Melanocyte of skin (primary cell): ENCODE data around the gene CIAO3. TPM values are rescaled to one million over a fixed set of nuclear protein-coding genes. Genes with fewer than 3 reads are reported as not detected.

Source experiments
- small RNA-seq, 2 donors: library from RNA; depleted of rRNA; stranded (forward); fragments of <200 nt; gene quantifications; one replicate each; pipeline ENCODE3, GENCODE V24; 2012
- total RNA-seq, 2 donors: library from RNA; depleted of rRNA; stranded (reverse); fragments of >200 nt; gene quantifications; 2 replicates each; pipeline ENCODE4 v1.2.3, GENCODE V29; 2012

The CIAO3 gene
- total RNA-seq, result 10 to 100 TPM; 33.4 to 40.0 TPM

GRCh38 chr16:740764-741505 lies at the start of gene CIAO3:
TSS of gene CIAO3 (minus strand) at chr16:740997. CDS start at chr16:740985, 12 bp downstream.

GRCh38 chr16:788399-789126 lies 47.8 kb upstream of the CIAO3 start, which contains the start of gene CHTF18:
TSS of gene CHTF18 (plus strand) at chr16:788620. CDS start at chr16:788685, 65 bp downstream.

DNA sequence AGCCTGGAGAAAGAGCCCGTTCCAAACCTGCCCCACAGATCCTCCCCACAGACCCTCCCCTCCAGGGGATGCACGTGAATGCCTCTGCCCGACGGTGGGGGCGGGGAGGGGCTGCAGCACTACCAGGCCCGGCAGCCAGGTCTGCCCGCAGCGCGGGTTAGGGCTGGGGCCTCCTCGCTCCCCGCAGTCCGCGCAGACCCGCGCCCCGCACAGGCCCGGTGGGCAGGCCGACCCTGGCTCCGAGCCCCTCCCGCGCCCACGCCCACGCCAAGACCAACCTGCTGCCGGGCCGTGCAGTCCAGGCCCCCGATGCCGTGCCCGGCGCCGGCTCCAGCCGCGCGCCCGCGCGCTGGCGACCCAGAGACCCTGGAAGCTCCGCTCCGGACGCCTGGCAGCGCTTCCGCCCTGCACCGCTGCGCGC lies 47.2 kb upstream of the CIAO3 start, which contains the start of gene RPUSD1:
Gene RPUSD1, minus strand, starts transcription at position 404 of the 421 bp plus-strand sequence. CDS start 644 bp downstream, outside the sequence.

DNA sequence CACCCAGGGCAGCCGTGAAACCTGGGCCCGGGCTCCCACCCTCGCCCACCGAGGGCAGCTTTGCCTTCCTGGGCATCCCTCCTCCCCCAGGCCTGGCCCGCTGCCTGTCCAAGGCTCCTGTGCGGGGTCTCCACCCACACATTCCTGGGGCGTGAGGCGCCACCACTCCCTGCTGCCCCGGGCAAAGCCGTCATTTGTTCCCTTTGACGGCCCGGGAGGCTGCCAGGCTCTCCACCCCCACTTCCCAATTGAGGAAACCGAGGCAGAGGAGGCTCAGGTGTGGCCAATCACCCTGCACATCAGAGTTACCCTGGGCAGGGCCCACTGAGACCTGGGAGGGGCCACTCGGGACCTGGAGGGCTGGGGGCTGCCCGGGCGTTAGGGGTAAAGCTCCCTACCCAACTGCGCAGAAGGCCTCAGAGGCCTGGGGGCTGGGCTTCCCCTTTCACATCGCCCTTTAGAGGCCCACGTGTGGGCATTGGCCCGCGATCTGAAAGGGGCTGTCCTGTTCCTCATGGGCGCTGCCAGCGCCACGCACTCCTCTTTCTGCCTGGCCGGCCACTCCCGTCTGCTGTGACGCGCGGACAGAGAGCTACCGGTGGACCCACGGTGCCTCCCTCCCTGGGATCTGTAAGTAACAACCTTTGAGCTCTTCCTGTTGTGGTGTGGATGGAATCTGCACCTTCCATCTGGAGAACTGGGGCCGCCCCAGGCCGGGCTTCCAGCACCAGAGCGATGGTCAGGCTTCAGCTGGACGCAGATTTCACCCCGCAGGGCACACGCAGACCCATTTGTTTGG lies 19.9 kb upstream of the CIAO3 start, which contains the start of gene MSLN:
Gene MSLN, plus strand, starts transcription at position 190 of the 799 bp plus-strand sequence. CDS start 1,947 bp downstream, outside the sequence.

DNA sequence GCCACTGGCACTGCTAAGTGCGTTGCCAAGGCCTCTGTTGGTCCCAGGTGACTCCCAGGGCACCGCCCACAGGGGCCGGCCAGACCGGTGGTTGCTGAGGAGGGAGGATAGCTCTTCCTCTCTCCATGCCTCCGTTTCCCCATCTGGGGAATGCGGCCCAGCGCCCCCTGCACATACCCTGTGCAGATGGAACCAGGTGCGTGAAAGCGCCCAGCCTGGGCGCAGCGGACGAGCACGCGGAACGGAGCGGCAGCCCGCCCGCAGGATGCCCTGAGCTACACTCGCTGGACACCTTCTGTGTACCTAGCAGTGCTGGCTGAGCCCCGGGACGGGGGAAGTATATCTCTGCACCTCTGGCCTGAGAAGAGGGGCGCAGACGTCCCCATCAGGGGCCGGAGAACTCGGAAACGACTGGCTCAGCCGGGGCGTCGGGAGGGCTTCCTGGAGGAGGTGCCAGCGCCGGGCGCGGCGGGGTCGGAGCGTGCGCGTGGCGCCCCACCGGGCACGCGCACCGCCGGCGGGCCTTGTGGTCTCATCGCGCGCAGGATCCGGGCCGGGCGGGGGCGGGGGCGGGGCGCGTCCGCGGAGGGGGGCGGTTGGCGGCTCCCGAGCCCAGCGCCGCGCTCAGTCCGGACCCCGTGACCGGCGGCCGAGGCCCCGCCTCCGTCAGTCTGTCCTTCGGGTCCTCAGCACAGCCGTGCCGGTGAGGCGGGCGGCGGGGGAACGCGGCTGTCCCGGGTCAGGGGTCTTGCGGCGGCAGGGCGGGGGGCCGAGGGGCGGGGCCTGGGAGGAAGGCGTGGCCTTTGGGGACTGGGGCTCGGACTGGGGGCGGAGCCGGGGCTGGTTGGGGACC lies 14.1 kb downstream of the CIAO3 start, which contains the start of the genes CCDC78 and HAGHL:
Gene CCDC78, minus strand, starts transcription at position 6 of the 853 bp plus-strand sequence. CDS start 76 bp downstream, outside the sequence.
Gene HAGHL, plus strand, starts transcription at position 669 of the 853 bp plus-strand sequence. CDS start 404 bp downstream, outside the sequence.

DNA sequence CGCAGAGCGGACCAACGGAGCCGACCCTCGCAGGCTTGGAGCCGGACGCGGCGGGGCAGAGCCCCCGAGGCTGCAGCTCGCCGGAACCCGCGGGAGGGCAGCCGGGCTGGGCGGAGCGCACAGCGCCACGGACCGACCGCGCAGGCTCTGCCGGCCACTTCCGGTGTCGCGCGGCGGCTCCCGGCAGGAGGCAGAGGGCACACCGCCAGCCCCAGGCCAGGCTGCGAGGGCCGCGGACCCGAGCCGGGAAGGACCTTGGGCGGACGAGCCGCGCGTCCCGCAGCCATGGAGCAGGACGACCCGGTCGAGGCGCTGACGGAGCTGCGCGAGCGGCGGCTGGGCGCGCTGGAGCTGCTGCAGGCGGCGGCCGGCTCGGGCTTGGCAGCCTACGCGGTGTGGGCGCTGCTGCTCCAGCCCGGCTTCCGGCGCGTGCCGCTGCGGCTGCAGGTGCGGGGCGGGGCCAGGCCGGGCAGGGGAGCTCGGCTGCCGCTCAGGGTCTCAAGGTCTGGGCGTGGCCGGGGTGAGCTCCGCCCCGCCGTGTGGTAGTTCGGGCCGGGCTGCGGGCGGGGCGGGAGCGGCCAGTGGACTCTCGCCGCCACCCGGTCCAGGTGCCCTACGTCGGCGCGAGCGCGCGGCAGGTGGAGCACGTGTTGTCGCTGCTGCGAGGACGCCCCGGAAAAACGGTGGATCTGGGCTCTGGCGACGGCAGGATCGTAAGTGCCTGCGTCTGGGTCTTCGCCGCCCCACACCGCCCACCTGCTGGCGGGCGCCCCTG lies 19.6 kb downstream of the CIAO3 start, which contains the start of gene ANTKMT:
Gene ANTKMT, plus strand, starts transcription at position 157 of the 775 bp plus-strand sequence. Its CDS starts 129 bp downstream, at position 286.

DNA sequence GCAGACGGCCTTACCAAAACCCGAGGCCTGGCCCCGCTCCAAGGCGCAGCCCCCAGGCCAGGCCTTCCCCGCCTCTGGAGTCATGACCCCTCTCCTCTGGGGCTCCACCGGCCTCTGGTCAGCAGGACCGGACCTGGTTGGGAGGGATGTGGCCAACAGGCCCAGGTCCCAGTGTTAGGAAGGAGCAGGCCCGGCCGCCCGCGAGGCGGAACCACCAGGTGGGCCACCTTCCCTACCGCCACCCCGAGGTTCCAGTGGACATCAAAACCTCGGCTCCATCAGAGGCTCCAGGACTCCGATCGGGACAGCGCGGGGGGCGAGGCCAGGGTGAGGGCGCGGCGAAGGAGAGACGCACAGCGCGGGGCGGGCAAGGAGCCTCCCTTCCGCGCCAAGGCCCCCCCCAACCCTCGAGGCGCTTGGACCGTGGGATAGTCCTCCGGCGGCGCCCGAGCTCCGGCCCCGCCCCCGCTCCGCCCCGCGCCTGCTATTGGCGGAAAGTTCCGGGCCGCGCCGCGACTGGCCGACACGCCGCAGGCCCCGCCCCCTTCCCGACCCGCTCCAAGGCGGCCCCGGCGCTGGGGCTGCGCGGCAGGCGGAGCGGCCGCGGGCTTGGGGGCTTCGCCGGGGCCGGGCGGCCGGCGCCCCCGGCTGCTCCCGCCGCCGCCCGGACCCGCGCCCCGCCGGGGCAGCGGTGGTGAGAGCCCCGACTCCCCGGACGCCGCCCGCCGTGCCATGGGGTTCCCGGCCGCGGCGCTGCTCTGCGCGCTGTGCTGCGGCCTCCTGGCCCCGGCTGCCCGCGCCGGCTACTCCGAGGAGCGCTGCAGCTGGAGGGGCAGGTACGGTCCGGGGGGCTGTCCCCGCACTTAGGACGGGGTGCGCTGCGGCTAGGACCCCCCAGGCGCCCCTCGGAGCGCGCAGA lies 26.0 kb downstream of the CIAO3 start, which contains the start of gene METRN:
Gene METRN, plus strand, starts transcription at position 561 of the 919 bp plus-strand sequence. Its CDS starts 172 bp downstream, at position 733.

DNA sequence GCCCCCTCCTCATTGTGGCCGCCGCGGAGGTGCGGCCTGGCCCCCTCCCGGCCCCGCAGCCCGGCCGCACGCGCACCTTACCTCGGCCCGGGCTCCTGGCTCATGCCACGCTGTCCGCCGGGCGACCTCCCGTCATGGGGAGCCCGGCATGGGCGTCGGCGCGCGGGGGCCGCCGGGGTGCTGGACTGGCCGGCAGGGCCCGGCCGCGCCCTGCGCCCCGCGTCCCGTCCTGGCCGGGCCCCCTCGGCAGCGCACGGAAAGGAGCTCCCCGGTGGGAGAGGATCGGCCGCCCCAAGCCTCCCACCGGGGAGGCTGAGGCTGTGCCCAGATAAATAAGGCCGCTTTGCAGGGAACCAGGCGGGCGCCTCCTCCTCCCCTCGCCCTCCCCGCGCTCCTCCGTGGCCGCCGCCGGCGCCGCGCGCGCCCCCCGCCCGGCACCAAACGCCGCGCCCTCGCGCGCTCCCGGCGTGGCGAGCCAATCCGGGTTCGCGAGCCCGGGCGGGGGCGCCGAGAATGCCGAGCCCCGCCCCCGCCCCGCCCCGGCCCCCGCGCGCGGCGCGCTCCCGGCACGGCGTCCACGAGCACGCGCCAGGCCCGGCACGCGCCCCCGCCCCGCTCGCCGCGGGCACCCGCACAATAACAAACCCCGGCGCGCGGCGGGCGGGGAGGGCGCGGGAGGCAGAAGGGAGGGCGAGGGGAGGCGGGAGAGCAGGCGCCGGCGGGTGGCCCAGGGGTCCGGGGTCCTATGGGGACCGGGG lies 35.2 kb downstream of the CIAO3 start, which contains the start of gene FBXL16:
Gene FBXL16, minus strand, starts transcription at position 371 of the 758 bp plus-strand sequence. CDS start 8,396 bp downstream, outside the sequence.

DNA sequence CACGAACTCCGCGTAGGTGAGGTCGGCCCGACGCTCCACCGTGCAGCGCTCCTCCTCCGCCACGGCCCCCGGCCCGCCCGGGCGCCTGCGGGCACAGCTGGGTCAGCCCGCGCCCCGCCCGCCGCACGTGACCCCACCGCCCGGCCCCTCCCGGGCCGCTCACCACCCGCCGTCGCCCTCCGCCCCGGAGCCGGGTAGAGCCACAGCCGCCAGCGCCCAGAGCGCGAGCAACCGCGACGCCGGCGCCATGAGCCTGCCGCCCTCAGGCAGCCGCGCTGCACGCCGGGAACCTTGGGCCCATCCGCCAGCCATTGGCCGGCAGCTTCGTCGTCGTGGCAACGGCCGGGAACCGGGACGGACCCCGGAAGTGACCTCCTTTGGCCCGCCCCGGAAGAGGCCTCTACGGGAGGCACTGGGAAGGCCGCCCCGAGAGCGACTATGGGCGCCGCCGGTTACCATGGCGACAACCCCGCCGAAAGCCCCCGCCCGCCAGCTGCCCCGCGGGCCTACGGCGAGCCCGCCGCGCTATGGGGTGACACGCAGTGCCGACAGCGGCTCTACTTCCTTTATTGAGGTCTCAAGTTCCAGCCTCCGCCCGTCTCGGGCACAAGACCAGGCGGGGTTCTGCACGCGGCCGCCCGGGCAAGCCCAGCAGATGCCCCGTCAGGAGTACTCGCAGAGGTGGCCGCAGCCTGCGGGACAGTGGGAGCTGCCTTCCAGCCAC lies 56.6 kb downstream of the CIAO3 start, which contains the start of gene JMJD8:
Gene JMJD8, minus strand, starts transcription at position 264 of the 724 bp plus-strand sequence. Its CDS starts 15 bp downstream, at position 249.

GRCh38 chr16:679814-680624 lies 60.8 kb downstream of the CIAO3 start, which contains the start of gene STUB1:
TSS of gene STUB1 (plus strand) at chr16:680410. CDS start at chr16:680526, 116 bp downstream.

Small RNA genes within 50 kb of the gene (small RNA-seq; reads per million reads assigned to genes)
- gene MIR662, result 0 reads per million in 2 donors

Other genes starting within 250 kb of the CIAO3 start
- 10 to 100 TPM; 35.4 to 47.3 TPM for gene CAPN15, start 213.3 kb downstream of the CIAO3 start, total RNA-seq
- not detected for gene PRR35, start 180.6 kb downstream of the CIAO3 start, total RNA-seq
- gene NHLRC4, start 174.0 kb downstream of the CIAO3 start, total RNA-seq, result 1 to 10 TPM; 2.0 to 2.4 TPM
- gene PIGQ, start 171.0 kb downstream of the CIAO3 start, total RNA-seq, result 10 to 100 TPM; 36.8 to 38.3 TPM
- 1 to 10 TPM; 7.0 to 7.2 TPM for gene RAB40C, start 150.9 kb downstream of the CIAO3 start, total RNA-seq
- gene WFIKKN1, start 110.0 kb downstream of the CIAO3 start, total RNA-seq, result under 1 TPM; under 0.01 to 0.34 TPM
- 10 to 100 TPM; 51.6 to 57.3 TPM for gene METTL26, start 104.7 kb downstream of the CIAO3 start, total RNA-seq
- 10 to 100 TPM; 21.7 to 36.0 TPM for gene MCRIP2, start 99.2 kb downstream of the CIAO3 start, total RNA-seq
- gene WDR90, start 91.6 kb downstream of the CIAO3 start, total RNA-seq, result 10 to 100 TPM; 12.4 to 16.7 TPM
- 10 to 100 TPM; 39.9 to 51.0 TPM for gene RHOT2, start 72.9 kb downstream of the CIAO3 start, total RNA-seq
- under 1 TPM; 0.33 to 0.69 TPM for gene RHBDL1, start 65.3 kb downstream of the CIAO3 start, total RNA-seq
- gene STUB1, start 60.6 kb downstream of the CIAO3 start, total RNA-seq, result 100 to 1,000 TPM; 124 to 153 TPM
- 10 to 100 TPM; 35.4 to 36.3 TPM for gene JMJD8, start 56.7 kb downstream of the CIAO3 start, total RNA-seq
- gene WDR24, start 50.6 kb downstream of the CIAO3 start, total RNA-seq, result 10 to 100 TPM in 1 of 2 donors, 1 to 10 TPM in 1; 9.6 to 10.3 TPM
- gene FBXL16, start 35.2 kb downstream of the CIAO3 start, total RNA-seq, result under 1 TPM in 1 of 2 donors, not detected in 1; under 0.01 TPM
- 10 to 100 TPM; 54.0 to 93.6 TPM for gene METRN, start 25.9 kb downstream of the CIAO3 start, total RNA-seq
- 10 to 100 TPM; 23.4 to 28.0 TPM for gene ANTKMT, start 19.9 kb downstream of the CIAO3 start, total RNA-seq
- 1 to 10 TPM; 3.1 to 6.0 TPM for gene CCDC78, start 14.6 kb downstream of the CIAO3 start, total RNA-seq
- 10 to 100 TPM; 31.3 to 34.3 TPM for gene HAGHL, start 13.9 kb downstream of the CIAO3 start, total RNA-seq
- not detected for gene MSLN, start 19.7 kb upstream of the CIAO3 start, total RNA-seq
- gene RPUSD1, start 47.4 kb upstream of the CIAO3 start, total RNA-seq, result 10 to 100 TPM; 34.8 to 41.6 TPM
- gene CHTF18, start 47.6 kb upstream of the CIAO3 start, total RNA-seq, result 10 to 100 TPM; 18.6 to 31.6 TPM
- gene GNG13, start 59.7 kb upstream of the CIAO3 start, total RNA-seq, result not detected
- 10 to 100 TPM; 23.0 to 35.8 TPM for gene LMF1, start 230.0 kb upstream of the CIAO3 start, total RNA-seq
- gene SOX8, start 240.8 kb upstream of the CIAO3 start, total RNA-seq, result 10 to 100 TPM in 1 of 2 donors, 1 to 10 TPM in 1; 1.0 to 14.3 TPM